DOHH2 (cell line): ENCODE results near the gene TM6SF1.
A peak's percentile ranks its signal among the peaks of the same experiment; 100 is the strongest.

Experiments
- H3F3A ChIP-seq: fragments of 200-600 bp; sonication (generic), shearing (Covaris generic); 2 replicates; pipeline ENCODE4 v1.6.0; 2016; ENCODE audit warnings: antibody characterized with exemption, mild to moderate bottlenecking; ENCODE audit not compliant: control insufficient read depth, insufficient read depth
- H3K27ac ChIP-seq: fragments of 200-600 bp; sonication (generic); 2 replicates; pipeline ENCODE4 v1.5.1; 2014; ENCODE audit warnings: low read depth, mild to moderate bottlenecking, low read length, moderate library complexity
- H3K27me3 ChIP-seq: fragments of 200-600 bp; sonication (generic); 2 replicates; pipeline ENCODE4 v1.6.1; 2014; ENCODE audit warnings: mild to moderate bottlenecking, low read length, mixed read lengths; ENCODE audit not compliant: control insufficient read depth
- H3K36me3 ChIP-seq: fragments of 200-600 bp; sonication (generic); 2 replicates; pipeline ENCODE4 v1.6.1; 2014; ENCODE audit warnings: mild to moderate bottlenecking, low read length, moderate library complexity, mixed read lengths; ENCODE audit not compliant: control insufficient read depth
- H3K4me1 ChIP-seq: fragments of 200-600 bp; sonication (generic); 2 replicates; pipeline ENCODE4 v1.6.1; 2014; ENCODE audit warnings: mild to moderate bottlenecking, low read length, mixed read lengths; ENCODE audit not compliant: control insufficient read depth
- H3K4me2 ChIP-seq: fragments of 200-600 bp; sonication (generic); 2 replicates; pipeline ENCODE4 v1.6.0; 2014; ENCODE audit warnings: mild to moderate bottlenecking, low read length, moderate library complexity
- H3K4me3 ChIP-seq: fragments of 200-600 bp; sonication (generic); 2 replicates; pipeline ENCODE4 v1.5.1; 2014; ENCODE audit warnings: mild to moderate bottlenecking, low read length, mixed read lengths
- H3K79me2 ChIP-seq: fragments of 200-600 bp; sonication (generic); 2 replicates; pipeline ENCODE4 v1.6.1; 2014; ENCODE audit warnings: mild to moderate bottlenecking, low read length, mixed read lengths; ENCODE audit not compliant: control insufficient read depth
- H3K9me2 ChIP-seq: fragments of 200-600 bp; sonication (generic); replicated peaks from 2 replicates; pipeline ENCODE4 v1.6.1; 2014; ENCODE audit warnings: mild to moderate bottlenecking, low read length, mixed read lengths; ENCODE audit not compliant: control insufficient read depth
- H3K9me3 ChIP-seq: fragments of 200-600 bp; sonication (generic); 2 replicates; pipeline ENCODE4 v1.6.1; 2014; ENCODE audit warnings: antibody characterized with exemption, low read length, mixed read lengths; ENCODE audit not compliant: control insufficient read depth, insufficient read depth
- H4K20me1 ChIP-seq: fragments of 200-600 bp; sonication (generic); 2 replicates; pipeline ENCODE4 v1.6.0; 2014; ENCODE audit warnings: low read depth, mild to moderate bottlenecking, antibody characterized with exemption, low read length, moderate library complexity; ENCODE audit not compliant: control insufficient read depth, insufficient read depth
- EZH2phosphoT487 ChIP-seq: fragments of 200-600 bp; sonication (generic); IDR thresholded peaks from 2 replicates; pipeline ENCODE4 v1.6.1; 2017; ENCODE audit warnings: borderline replicate concordance, mild to moderate bottlenecking, antibody characterized with exemption, low read length, moderate library complexity, mixed read lengths
- TF ChIP-seq, protein P1 (sequence below): fragments of 200-600 bp; sonication (generic); IDR thresholded peaks from one replicate; pipeline ENCODE4 v1.5.1; 2014; ENCODE audit warnings: antibody characterized with exemption, mild to moderate bottlenecking, low read depth, low read length; ENCODE audit not compliant: poor library complexity, severe bottlenecking

TM6SF1 gene

GRCh38 chr15:83105440-83105839 is 2.0 kb upstream of the TM6SF1 start:
- H3F3A ChIP-seq: no peaks in the 10 kb centered on the region
- H3K9me3 ChIP-seq: no peaks in the 10 kb centered on the region
- H3K4me1 ChIP-seq: peaks cover 14% of the 10 kb centered on the region
- no peak overlapping the region for H3K4me2 ChIP-seq
- peaks cover 11% of the 10 kb centered on the region; the same call in 1 of the 2 replicates for H3K27me3 ChIP-seq
- no peaks in the 10 kb centered on the region for H3K79me2 ChIP-seq
- H3K27ac ChIP-seq: no peak overlapping the region
- no peak overlapping the region for H3K4me3 ChIP-seq
- H3K36me3 ChIP-seq: no peaks in the 10 kb centered on the region
- no peak for TF ChIP-seq EZH2phosphoT487
- TF ChIP-seq, protein P1, sequence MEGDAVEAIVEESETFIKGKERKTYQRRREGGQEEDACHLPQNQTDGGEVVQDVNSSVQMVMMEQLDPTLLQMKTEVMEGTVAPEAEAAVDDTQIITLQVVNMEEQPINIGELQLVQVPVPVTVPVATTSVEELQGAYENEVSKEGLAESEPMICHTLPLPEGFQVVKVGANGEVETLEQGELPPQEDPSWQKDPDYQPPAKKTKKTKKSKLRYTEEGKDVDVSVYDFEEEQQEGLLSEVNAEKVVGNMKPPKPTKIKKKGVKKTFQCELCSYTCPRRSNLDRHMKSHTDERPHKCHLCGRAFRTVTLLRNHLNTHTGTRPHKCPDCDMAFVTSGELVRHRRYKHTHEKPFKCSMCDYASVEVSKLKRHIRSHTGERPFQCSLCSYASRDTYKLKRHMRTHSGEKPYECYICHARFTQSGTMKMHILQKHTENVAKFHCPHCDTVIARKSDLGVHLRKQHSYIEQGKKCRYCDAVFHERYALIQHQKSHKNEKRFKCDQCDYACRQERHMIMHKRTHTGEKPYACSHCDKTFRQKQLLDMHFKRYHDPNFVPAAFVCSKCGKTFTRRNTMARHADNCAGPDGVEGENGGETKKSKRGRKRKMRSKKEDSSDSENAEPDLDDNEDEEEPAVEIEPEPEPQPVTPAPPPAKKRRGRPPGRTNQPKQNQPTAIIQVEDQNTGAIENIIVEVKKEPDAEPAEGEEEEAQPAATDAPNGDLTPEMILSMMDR: no peak
- no peaks in the 10 kb centered on the region for H4K20me1 ChIP-seq
- H3K9me2 ChIP-seq: no peaks in the 10 kb centered on the region

- no peaks in the 10 kb centered on the region for H3K9me3 ChIP-seq
- TF ChIP-seq, protein P1: no peak
- no peak for TF ChIP-seq EZH2phosphoT487
- H3K79me2 ChIP-seq: no peaks in the 10 kb centered on the region
- no peaks in the 10 kb centered on the region for H3F3A ChIP-seq
- no peaks in the 10 kb centered on the region for H3K9me2 ChIP-seq
- H3K4me1 ChIP-seq: peaks cover 14% of the 10 kb centered on the region
- peak overlapping the region; percentile 63 for H3K4me2 ChIP-seq
- H4K20me1 ChIP-seq: no peaks in the 10 kb centered on the region
- H3K4me3 ChIP-seq: peak overlapping the region; percentile 57
- no peaks in the 10 kb centered on the region for H3K36me3 ChIP-seq
- H3K27ac ChIP-seq: no peak overlapping the region
- H3K27me3 ChIP-seq: peaks cover 11% of the 10 kb centered on the region; the same call in 1 of the 2 replicates
These were observed 366 bp downstream of the TM6SF1 start for GRCh38 chr15:83107841-83108181.

DNA sequence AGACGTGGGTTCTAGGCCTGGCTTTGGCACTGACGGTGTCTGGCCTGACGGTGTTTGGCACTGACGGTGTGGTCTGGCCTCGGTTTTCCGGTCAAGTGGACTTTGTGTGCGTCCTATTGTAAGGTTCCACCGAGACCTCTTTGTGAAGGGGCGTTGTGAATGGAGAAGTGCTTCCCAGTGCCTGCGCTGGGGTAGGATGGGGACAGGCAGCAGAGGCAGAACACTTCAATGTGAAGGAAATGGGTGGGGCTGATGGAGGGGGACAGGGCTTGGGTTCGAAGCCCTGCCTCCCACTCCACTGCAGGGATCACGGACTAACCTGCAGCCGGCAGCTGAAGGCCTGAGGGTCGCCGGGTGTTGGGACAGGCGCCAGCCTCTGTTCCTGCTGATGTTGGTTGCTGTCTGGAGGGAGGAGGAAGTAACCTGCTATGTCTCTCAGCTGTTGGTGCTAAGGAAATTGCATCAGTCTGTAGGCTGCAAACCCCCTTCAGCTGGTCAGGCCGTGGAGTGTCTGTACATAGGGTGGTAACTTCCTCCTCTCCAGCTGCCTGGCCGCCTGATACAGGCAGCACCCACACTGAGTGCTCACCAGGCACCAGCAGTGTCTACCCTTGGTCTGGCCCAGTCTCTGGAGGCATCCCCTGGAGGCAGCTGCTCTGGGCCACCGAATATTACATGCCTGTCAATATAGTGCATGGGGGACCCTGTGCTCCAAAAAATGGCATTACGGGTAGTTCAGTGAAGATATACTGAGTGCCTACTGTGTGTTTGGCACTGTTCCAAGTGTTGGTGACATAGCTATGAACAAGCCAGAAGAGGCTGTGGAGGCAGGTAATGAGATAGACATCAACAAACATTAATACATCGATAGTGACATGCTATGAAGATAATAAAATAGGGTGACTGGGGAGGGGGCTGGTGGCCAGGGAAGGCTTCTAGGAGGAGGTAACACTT is 1.1 kb downstream of the TM6SF1 start:
- Histone ChIP-seq H3K79me2 (no peaks in the 10 kb centered on the region), H3F3A (no peaks in the 10 kb centered on the region), H3K4me3 (peak overlapping the region; percentile 57), H3K27me3 (peaks cover 11% of the 10 kb centered on the region; the same call in 1 of the 2 replicates), H3K9me3 (no peaks in the 10 kb centered on the region), H3K4me2 (peak overlapping the region; percentile 63), H4K20me1 (no peaks in the 10 kb centered on the region), H3K4me1 (peaks cover 14% of the 10 kb centered on the region), H3K27ac (no peak overlapping the region), H3K36me3 (no peaks in the 10 kb centered on the region), H3K9me2 (no peaks in the 10 kb centered on the region)
- TF ChIP-seq EZH2phosphoT487: no peak
- TF ChIP-seq, protein P1: no peak
